Psoas muscle (tissue), 8 donors: ENCODE measurements around the gene HBP1. TPM values are rescaled to one million over a fixed set of nuclear protein-coding genes. Genes with fewer than 3 reads are reported as not detected.

Experiments
- ATAC-seq, 4 donors: fragments of 200-7000 bp; cut with Tn5 transposase; one replicate each; pipeline ENCODE4 v1.9.1; 2020; ENCODE audit warnings: moderate library complexity in 3 of 4, mild to moderate bottlenecking in 2 of 4
- DNase-seq, 2 donors: peaks; one replicate each; pipeline ENCODE4 v3.0.0-alpha.2; 2020
- H3K27ac ChIP-seq: fragments of 200-600 bp; one replicate; pipeline ENCODE4 v1.8.0; 2022
- H3K27me3 ChIP-seq, 3 donors: fragments of 200-600 bp in 1 of 3; one replicate each; pipeline versions ENCODE4 v1.6.1 to v1.8.0; 2013 to 2022; ENCODE audit warnings: low read length in 2 of 3, mild to moderate bottlenecking in 2 of 3, moderate library complexity in 1 of 3; ENCODE audit not compliant: insufficient read depth in 3 of 3
- H3K36me3 ChIP-seq, 2 donors: fragments of 200-600 bp in 1 of 2; one replicate each; pipeline versions ENCODE4 v1.6.1 to v1.8.0; 2013 to 2022; ENCODE audit warnings: low read depth in 1 of 2, mild to moderate bottlenecking in 1 of 2, moderate library complexity in 1 of 2; ENCODE audit not compliant: insufficient read depth in 1 of 2
- H3K4me1 ChIP-seq: fragments of 200-600 bp; one replicate; pipeline ENCODE4 v1.8.0; 2022
- H3K4me3 ChIP-seq: fragments of 200-600 bp; one replicate; pipeline ENCODE4 v1.8.0; 2022; ENCODE audit warnings: mild to moderate bottlenecking
- H3K9me3 ChIP-seq: fragments of 200-600 bp; one replicate; pipeline ENCODE4 v1.8.0; 2022
- CTCF ChIP-seq: fragments of 200-600 bp; IDR thresholded peaks from one replicate; pipeline ENCODE4 v1.8.0; 2022; ENCODE audit warnings: antibody characterized with exemption
- WGBS, 3 donors: extraction: QIAGEN DNeasy Blood & Tissue Kit; methylation state at CpG; one replicate each; pipeline versions ENCODE4 v1.1.6 to v1.1.7; 2013; 5-methylcytosine and 5-hydroxymethylcytosine counted together
- intact Hi-C, 2 donors: fragments of 100-400 bp; cut with DNase I; formaldehyde crosslinking; loops; one replicate each; pipeline versions ENCODE4 v1.11.0 to v1.14.2; 2022
- polyA plus RNA-seq, 3 donors: library from polyadenylated mRNA; stranded (reverse); fragments of 200-250 nt; gene quantifications; one replicate each; pipeline ENCODE4 v1.2.3, GENCODE V29; 2013
- total RNA-seq, 4 donors: library from RNA; stranded (reverse); fragmentation: NEBNext Ultra II Directional in 2 of 4; extraction: Animal tissue kit (Norgen Biotek cat#: 25700) in 2 of 4; gene quantifications; one replicate each; pipeline versions ENCODE4 v1.2.1 to v1.2.4, GENCODE V29; 2021 to 2023
- donor health status: healthy with polysubstance abuse.
- donor health status: DM: no; HTN: no; CAD: no; lungs with moderate emphysema.
- donor health status: Bipolar disorder and iron deficiency.
- donor health status: healthy.
- donor health status: DM: yes; HTN: yes; CAD: no.
- donor health status: DM: no; HTN: no; CAD: no.
- donor health status: DM: no; HTN: no; CAD: no.
- donor health status: DM: yes; HTN: yes; CAD: no.

Gene HBP1
- total and polyA plus RNA-seq, 7 donors = 14.6 to 76.7 (median 69.5) TPM

GRCh38 chr7:107170051-107170915 lies 1.5 kb downstream of the HBP1 start:
- no peak for TF ChIP-seq CTCF
- no peaks in the 10 kb centered on the region for H3K9me3 ChIP-seq
- WGBS, 3 donors = 9 to 11% (median 10%) methylated on average over 13 of the region's 13 CpGs
- DNase-seq (no peak), ATAC-seq (no peak)
- H3K36me3 ChIP-seq = no peaks in the 10 kb centered on the region
- peaks cover 50% of the 10 kb centered on the region for H3K4me1 ChIP-seq
- H3K4me3 ChIP-seq = peak overlapping the region; percentile 82
- H3K27me3 ChIP-seq = no peaks in the 10 kb centered on the region
- intact Hi-C loops = loop anchor here in 1 of 2 donors (10.0 kb wide), 1 partner anchor 705 kb away; no protein-coding TSS in a partner anchor
- H3K27ac ChIP-seq = peak overlapping the region; percentile 99

- TF ChIP-seq CTCF = no peak
- 86 to 91% (median 86%) methylated on average over 12 of the region's 12 CpGs for WGBS, 3 donors
- Histone ChIP-seq H3K4me1 (peaks cover 55% of the 10 kb centered on the region), H3K36me3 (no peaks in the 10 kb centered on the region), H3K27ac (peak overlapping the region; percentile 99), H3K9me3 (no peaks in the 10 kb centered on the region), H3K27me3 (no peaks in the 10 kb centered on the region), H3K4me3 (peak overlapping the region; percentile 27)
- intact Hi-C loops = loop anchor here in 1 of 2 donors (10.0 kb wide), 1 partner anchor 703 kb away; no protein-coding TSS in a partner anchor
- DNase-seq (no peak), ATAC-seq (no peak)
These were observed 2.7 kb downstream of the HBP1 start for GRCh38 chr7:107171496-107171895.

- Histone ChIP-seq H3K4me3 (no peak overlapping the region), H3K4me1 (peaks cover 65% of the 10 kb centered on the region), H3K9me3 (no peaks in the 10 kb centered on the region), H3K27me3 (no peaks in the 10 kb centered on the region), H3K36me3 (no peaks in the 10 kb centered on the region), H3K27ac (peak overlapping the region; percentile 99)
- DNase-seq = no peak
- WGBS, 3 donors = 74 to 86% (median 78%) methylated on average over 4 of the region's 4 CpGs
- ATAC-seq = no peak
- no peak for TF ChIP-seq CTCF
- intact Hi-C loops = loop anchor here in 1 of 2 donors (10.0 kb wide), 1 partner anchor 702 kb away; no protein-coding TSS in a partner anchor
These were observed 3.7 kb downstream of the HBP1 start for GRCh38 chr7:107172276-107173032.

GRCh38 chr7:107173191-107173590 lies 4.4 kb downstream of the HBP1 start:
- Histone ChIP-seq H3K27me3 (no peaks in the 10 kb centered on the region), H3K36me3 (no peaks in the 10 kb centered on the region), H3K9me3 (no peaks in the 10 kb centered on the region), H3K27ac (peak overlapping the region; percentile 99), H3K4me3 (no peak overlapping the region), H3K4me1 (peaks cover 70% of the 10 kb centered on the region)
- no peak for TF ChIP-seq CTCF
- intact Hi-C loops = loop anchor here in 1 of 2 donors (10.0 kb wide), 1 partner anchor 702 kb away; no protein-coding TSS in a partner anchor
- WGBS, 3 donors = 77 to 87% (median 78%) methylated on average over 2 of the region's 2 CpGs
- DNase-seq = no peak
- no peak for ATAC-seq
